Type B pancreatic cell (in vitro differentiated cells): ENCODE results near the gene GJA9. TPM values are rescaled to one million over a fixed set of nuclear protein-coding genes. Genes with fewer than 3 reads are reported as not detected.

Experiments
- DNase-seq: peaks from one replicate; pipeline ENCODE4 v3.0.0; 2021; ENCODE audit warnings: mixed read lengths; ENCODE audit not compliant: unreplicated experiment; ENCODE audit errors: extremely low spot score
- H3K27ac Mint-ChIP-seq: 2 replicates; pipeline ENCODE4 v1.8.0; 2021; ENCODE audit warnings: mild to moderate bottlenecking, mixed read lengths
- H3K27me3 Mint-ChIP-seq: 2 replicates; pipeline ENCODE4 v1.8.0; 2021; ENCODE audit warnings: mixed read lengths
- H3K36me3 Mint-ChIP-seq: 2 replicates; pipeline ENCODE4 v1.8.0; 2021; ENCODE audit warnings: mixed read lengths
- H3K4me1 Mint-ChIP-seq: one replicate; pipeline ENCODE4 v1.8.0; 2021; ENCODE audit warnings: mixed read lengths; ENCODE audit not compliant: unreplicated experiment
- H3K4me3 Mint-ChIP-seq: 2 replicates; pipeline ENCODE4 v1.8.0; 2021; ENCODE audit warnings: mild to moderate bottlenecking, mixed read lengths
- H3K9me3 Mint-ChIP-seq: 2 replicates; pipeline ENCODE4 v1.8.0; 2021; ENCODE audit warnings: mixed read lengths
- CTCF ChIP-seq: fragments of 200-600 bp; sonication (generic); conservative IDR thresholded peaks from 2 replicates; pipeline ENCODE4 v1.5.0; 2021; ENCODE audit warnings: antibody characterized with exemption, mild to moderate bottlenecking
- total RNA-seq: library from RNA; stranded (reverse); gene quantifications from 2 replicates; pipeline ENCODE4 v1.2.1, GENCODE V29; 2021; ENCODE audit warnings: low replicate concordance

Gene GJA9
- total RNA-seq, 1 donor from 2014 or later: not detected

DNA sequence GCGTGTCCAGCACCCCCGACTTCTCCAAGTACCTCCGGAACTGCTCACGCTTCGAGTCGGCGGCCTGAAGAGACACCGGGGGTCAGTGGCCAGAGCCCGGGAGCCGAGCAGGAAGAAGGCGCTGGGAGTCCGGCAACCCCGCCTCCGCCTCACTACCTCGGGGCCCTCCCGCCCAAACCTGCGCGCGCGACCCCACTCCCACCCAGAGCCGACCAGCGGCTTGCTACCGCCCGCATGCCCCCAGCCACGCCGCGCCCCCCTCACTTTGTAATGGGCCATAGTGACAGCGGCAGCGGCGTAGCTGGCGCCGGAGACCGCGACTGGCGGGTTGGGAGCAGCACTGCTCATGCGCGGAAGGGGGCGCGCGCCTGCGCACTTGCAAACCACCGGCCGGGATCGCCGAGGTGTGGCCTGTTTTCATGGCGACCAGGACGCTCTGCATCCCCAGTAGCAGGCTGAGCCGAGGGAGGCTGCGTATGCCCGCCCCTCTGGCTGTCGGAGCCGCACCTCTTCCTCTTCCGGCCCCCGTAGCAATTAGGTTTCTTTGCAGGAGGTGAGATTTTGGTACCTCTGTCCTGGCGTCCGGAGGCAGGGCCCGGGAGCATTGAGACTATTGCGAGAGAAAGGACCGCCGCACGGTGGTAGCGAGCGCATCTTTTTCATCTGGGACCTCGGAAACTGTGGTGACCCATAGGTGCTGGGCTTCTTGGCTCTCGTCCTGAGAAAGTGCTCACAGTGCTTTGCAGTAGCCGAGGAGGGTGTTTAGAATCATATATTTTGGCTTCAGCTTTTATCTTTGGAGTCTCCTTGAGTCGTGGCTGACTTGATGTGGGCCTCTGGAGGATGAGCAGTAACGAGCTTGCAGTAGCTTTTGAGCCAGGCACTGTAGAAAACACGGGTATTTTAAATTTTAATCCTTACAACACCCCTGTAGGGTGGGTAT is 8.1 kb downstream of the GJA9 start, which contains the start of gene MYCBP:
Gene MYCBP, minus strand, starts transcription at position 322 of the 943 bp plus-strand sequence. Its CDS starts 43 bp downstream, at position 279.
- peak within 1 kb of the TSS; percentile 80 for H3K27ac Mint-ChIP-seq
- DNase-seq: peak; percentile 98
- H3K36me3 Mint-ChIP-seq: peaks cover 8% of the 10 kb centered on the region
- no peak for TF ChIP-seq CTCF
- no peaks in the 10 kb centered on the region for H3K27me3 Mint-ChIP-seq
- peak within 1 kb of the TSS; percentile 96 for H3K4me3 Mint-ChIP-seq
- peaks cover 20% of the 10 kb centered on the region for H3K4me1 Mint-ChIP-seq
- no peaks in the 10 kb centered on the region for H3K9me3 Mint-ChIP-seq

DNA sequence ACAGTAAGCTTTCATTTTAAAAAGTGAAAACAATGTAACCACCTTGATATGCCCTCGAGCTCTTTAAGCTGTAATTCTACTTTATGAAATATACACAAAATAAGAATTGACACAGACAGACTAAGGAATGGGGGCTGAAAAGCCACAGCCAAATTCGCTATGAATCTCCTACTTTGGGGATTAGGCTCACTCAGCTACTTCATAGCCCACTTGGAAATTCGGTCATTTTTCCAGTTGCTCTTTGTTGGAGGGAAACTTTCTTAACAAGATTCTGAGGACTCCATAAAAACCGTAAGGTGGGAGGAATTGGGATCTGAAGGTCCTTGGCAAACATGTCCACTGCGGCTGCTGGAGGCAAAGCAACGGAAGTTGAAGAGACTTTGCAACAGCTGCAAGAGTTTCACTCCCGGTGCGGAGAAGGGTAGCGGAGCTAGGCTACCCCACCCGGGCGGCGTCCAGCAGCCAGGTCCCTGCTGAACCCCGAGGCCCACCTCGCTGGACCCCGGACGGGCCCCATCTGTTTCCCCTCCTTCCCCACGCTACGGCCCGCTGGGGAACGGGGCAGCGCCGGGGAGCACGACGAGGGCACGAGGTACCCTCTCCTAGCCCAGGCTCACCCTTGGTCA is 8.9 kb downstream of the GJA9 start:
- Mint-ChIP-seq H3K27ac (peak overlapping the region; percentile 32), H3K27me3 (no peaks in the 10 kb centered on the region), H3K36me3 (peaks cover 14% of the 10 kb centered on the region), H3K4me3 (peak overlapping the region; percentile 96), H3K9me3 (no peaks in the 10 kb centered on the region), H3K4me1 (peaks cover 20% of the 10 kb centered on the region)
- no peak for DNase-seq
- TF ChIP-seq CTCF: no peak

GRCh38 chr1:38870996-38871395 is 10.4 kb downstream of the GJA9 start:
- peaks cover 14% of the 10 kb centered on the region for H3K36me3 Mint-ChIP-seq
- no peaks in the 10 kb centered on the region for H3K27me3 Mint-ChIP-seq
- no peak for TF ChIP-seq CTCF
- no peak overlapping the region for H3K4me3 Mint-ChIP-seq
- peaks cover 20% of the 10 kb centered on the region for H3K4me1 Mint-ChIP-seq
- H3K27ac Mint-ChIP-seq: no peak overlapping the region
- H3K9me3 Mint-ChIP-seq: no peaks in the 10 kb centered on the region
- DNase-seq: no peak

DNA sequence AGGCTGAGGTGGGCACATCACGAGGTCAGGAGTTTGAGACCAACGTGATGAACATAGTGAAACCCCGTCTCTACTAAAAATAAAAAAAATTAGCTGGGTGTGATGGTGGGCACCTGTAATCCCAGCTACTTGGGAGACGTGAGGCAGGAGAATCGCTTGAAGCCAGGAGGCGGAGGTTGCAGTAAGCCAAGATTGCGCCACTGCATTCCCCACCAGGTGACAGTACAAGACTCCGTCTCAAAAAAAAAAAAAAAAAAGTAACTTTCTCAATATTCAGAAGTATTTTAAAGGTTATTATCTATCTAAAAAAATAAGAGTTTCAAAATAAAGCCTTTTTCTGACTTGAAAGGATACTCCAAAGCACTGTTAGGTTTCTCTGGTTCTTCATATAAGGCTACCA is 14.2 kb downstream of the GJA9 start:
- Mint-ChIP-seq H3K9me3 (no peaks in the 10 kb centered on the region), H3K27me3 (no peaks in the 10 kb centered on the region), H3K36me3 (peaks cover 19% of the 10 kb centered on the region), H3K4me1 (peaks cover 17% of the 10 kb centered on the region), H3K27ac (no peak overlapping the region), H3K4me3 (no peak overlapping the region)
- TF ChIP-seq CTCF: no peak
- no peak for DNase-seq

- peak overlapping the region; percentile 72 for H3K27ac Mint-ChIP-seq
These were observed 16.2 kb downstream of the GJA9 start for GRCh38 chr1:38865112-38865715.

More at GRCh38 chr1:38865112-38865715, 16.2 kb downstream of the GJA9 start:
- H3K36me3 Mint-ChIP-seq: peaks cover 17% of the 10 kb centered on the region
- H3K4me3 Mint-ChIP-seq: no peak overlapping the region
- H3K4me1 Mint-ChIP-seq: peaks cover 15% of the 10 kb centered on the region
- H3K27me3 Mint-ChIP-seq: no peaks in the 10 kb centered on the region
- peak; percentile 29 for TF ChIP-seq CTCF
- no peak for DNase-seq
- H3K9me3 Mint-ChIP-seq: no peaks in the 10 kb centered on the region
